Small intestine (tissue), 7 donors: ENCODE measurements around the gene PARD3. TPM values are rescaled to one million over a fixed set of nuclear protein-coding genes. Genes with fewer than 3 reads are reported as not detected.
"Not testable (repeated sequence)": the region's sequence is repeated elsewhere in the genome, so short reads cannot be mapped to it uniquely, and the experiment has no call there.

Experiments used
- DNase-seq, 2 donors: peaks; one replicate each; pipeline versions ENCODE4 v3.0.0 to v3.0.0-alpha.2; 2013
- FAIRE-seq: peaks from 2 replicates; lab custom pipeline; 2012; peaks lifted over from hg19 to GRCh38; lab: Jason Lieb, UNC
- H3K27ac ChIP-seq, 3 donors: one replicate each; pipeline ENCODE4 v1.5.1; 2013; ENCODE audit warnings: low read length in 2 of 3, mild to moderate bottlenecking in 2 of 3, control low read depth in 1 of 3, inconsistent platforms in 1 of 3, low read depth in 1 of 3, moderate library complexity in 1 of 3
- H3K27me3 ChIP-seq, 3 donors: one replicate each; pipeline ENCODE4 v1.6.1; 2013; ENCODE audit warnings: low read length in 3 of 3, inconsistent platforms in 1 of 3; ENCODE audit not compliant: control insufficient read depth in 3 of 3, insufficient read depth in 3 of 3
- H3K36me3 ChIP-seq, 3 donors: one replicate each; pipeline ENCODE4 v1.6.1; 2013; ENCODE audit warnings: low read length in 3 of 3, inconsistent platforms in 1 of 3, low read depth in 1 of 3, mild to moderate bottlenecking in 1 of 3, moderate library complexity in 1 of 3; ENCODE audit not compliant: control insufficient read depth in 3 of 3, insufficient read depth in 2 of 3
- H3K4me1 ChIP-seq, 3 donors: one replicate each; pipeline ENCODE4 v1.6.1; 2013; ENCODE audit warnings: low read length in 2 of 3, inconsistent platforms in 1 of 3, low read depth in 1 of 3, mild to moderate bottlenecking in 1 of 3, moderate library complexity in 1 of 3; ENCODE audit not compliant: control insufficient read depth in 3 of 3, insufficient read depth in 2 of 3
- H3K4me3 ChIP-seq, 3 donors: one replicate each; pipeline ENCODE4 v1.5.1; 2013; ENCODE audit warnings: low read length in 3 of 3, control low read depth in 1 of 3, inconsistent platforms in 1 of 3, low read depth in 1 of 3, mild to moderate bottlenecking in 1 of 3, moderate library complexity in 1 of 3
- H3K9me3 ChIP-seq, 2 donors: one replicate each; pipeline ENCODE4 v1.6.1; 2013; ENCODE audit warnings: low read depth in 1 of 2, low read length in 1 of 2; ENCODE audit not compliant: control insufficient read depth in 2 of 2, insufficient read depth in 1 of 2
- WGBS, 3 donors: extraction: QIAGEN DNeasy Blood & Tissue Kit; methylation state at CpG; one replicate each; pipeline ENCODE4 v1.1.7; 2013; 5-methylcytosine and 5-hydroxymethylcytosine counted together
- polyA plus RNA-seq, 4 donors: library from polyadenylated mRNA; stranded (reverse) in 3 of 4; unstranded in 1 of 4; fragments of 200-250 nt in 3 of 4; fragments of 120-200 nt in 1 of 4; gene quantifications; one replicate each; pipeline versions ENCODE4 v1.2.1 to v1.2.3, GENCODE V29; 2013
- donor health status: healthy with polysubstance abuse.
- donor health status: control.
- donor health status: control.
- donor health status: Bipolar disorder and iron deficiency.
- donor health status: healthy.

Gene PARD3
- polyA plus RNA-seq, 4 donors: 14.3 to 24.3 (median 15.5) TPM

DNA sequence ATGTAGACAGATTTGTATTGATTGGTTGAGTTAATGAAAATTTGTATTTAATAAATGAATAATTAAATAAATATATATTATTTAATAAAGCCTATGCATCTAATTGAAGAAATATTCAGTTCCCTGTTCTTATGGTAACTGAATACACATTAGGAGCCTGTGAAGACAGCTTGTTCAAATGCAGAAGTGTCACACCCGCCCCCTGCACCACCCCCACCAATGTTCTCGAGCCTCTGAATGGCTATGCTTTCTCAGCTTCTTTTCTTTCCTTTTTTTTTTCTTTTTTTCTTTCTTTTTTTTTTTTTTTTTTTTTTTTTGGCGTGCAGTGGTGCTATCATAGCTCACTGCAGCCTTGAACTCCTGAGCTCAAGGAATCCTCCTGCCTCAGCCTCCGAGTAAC lies 38.3 kb upstream of the PARD3 start:
- H3K4me3 ChIP-seq: no peak overlapping the region
- H3K27ac ChIP-seq: no peak overlapping the region
- H3K27me3 ChIP-seq: no peaks in the 10 kb centered on the region
- no peaks in the 10 kb centered on the region for H3K9me3 ChIP-seq
- DNase-seq (no peak), FAIRE-seq (no peak)
- no peaks in the 10 kb centered on the region for H3K36me3 ChIP-seq
- 62 to 74% (median 68%) methylated on average over 4 of the region's 4 CpGs for WGBS, 3 donors
- no peaks in the 10 kb centered on the region for H3K4me1 ChIP-seq

DNA sequence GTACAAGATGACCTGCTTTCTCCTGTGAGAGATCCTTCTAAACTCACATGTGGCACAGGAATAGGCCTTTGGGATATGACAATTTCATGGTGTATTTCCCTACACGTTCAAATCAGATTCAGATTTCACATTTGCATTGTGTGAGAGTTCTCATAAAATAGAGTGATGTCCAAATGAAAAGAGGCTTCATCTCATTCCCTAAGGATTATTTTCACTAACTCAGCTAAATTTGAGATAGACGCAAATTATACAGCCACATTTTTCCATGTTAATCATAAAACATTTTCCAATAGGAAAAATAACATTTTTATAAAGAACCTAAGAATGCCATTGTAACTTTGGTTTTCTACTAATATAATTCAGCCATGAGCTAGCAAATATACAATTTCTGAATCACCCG lies 35.5 kb upstream of the PARD3 start:
- 76 to 83% (median 82%) methylated on average over 3 of the region's 3 CpGs for WGBS, 3 donors
- DNase-seq (no peak), FAIRE-seq (no peak)
- H3K9me3 ChIP-seq: no peaks in the 10 kb centered on the region
- H3K27me3 ChIP-seq: no peaks in the 10 kb centered on the region
- H3K4me1 ChIP-seq: no peaks in the 10 kb centered on the region
- no peak overlapping the region for H3K27ac ChIP-seq
- no peaks in the 10 kb centered on the region for H3K36me3 ChIP-seq
- H3K4me3 ChIP-seq: no peak overlapping the region

DNA sequence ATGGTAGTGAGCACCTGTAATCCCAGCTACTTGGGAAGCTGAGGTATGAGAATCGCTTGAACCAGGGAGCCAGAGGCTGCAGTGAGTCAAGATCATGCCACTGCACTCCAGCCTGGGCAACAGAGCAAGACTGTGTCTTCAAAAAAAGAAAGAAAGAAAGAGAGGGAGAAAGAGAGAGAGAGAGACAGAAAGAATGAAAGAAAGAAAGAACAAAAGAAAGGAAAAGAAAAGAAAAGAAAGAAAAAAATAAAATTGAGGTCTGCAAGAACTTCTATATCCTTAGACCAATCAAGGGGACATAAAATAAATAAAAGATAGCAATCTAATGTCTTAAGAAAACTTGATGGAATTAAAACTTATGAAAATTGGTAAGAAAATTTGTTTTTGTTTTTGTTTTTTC lies 34.9 kb upstream of the PARD3 start:
- no peak for DNase-seq
- no peak for FAIRE-seq
- Histone ChIP-seq H3K36me3 (no peaks in the 10 kb centered on the region), H3K9me3 (no peaks in the 10 kb centered on the region), H3K4me3 (no peak overlapping the region), H3K4me1 (no peaks in the 10 kb centered on the region), H3K27ac (no peak overlapping the region), H3K27me3 (no peaks in the 10 kb centered on the region)
- WGBS, 3 donors: 90 to 100% (median 93%) methylated on average over 1 of the region's 1 CpG

DNA sequence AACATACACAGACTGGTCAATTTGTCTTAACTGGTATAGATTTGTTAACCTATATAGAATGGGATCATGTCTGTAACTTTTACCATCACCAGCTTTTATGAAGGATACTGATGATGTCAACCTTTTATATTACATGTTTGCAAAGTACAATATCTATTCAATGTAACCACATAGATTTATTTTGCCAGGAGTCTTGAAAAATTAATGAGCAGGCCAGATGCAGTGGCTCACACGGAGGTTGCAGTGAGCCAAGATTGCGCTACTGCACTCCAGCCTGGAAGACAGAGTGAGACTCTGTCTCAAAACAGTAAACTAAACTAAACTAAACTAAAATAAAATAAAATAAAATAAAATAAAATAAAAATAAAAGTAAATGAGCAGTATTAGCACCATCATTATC lies 30.0 kb upstream of the PARD3 start:
- H3K27ac ChIP-seq: no peak overlapping the region
- 68 to 85% (median 80%) methylated on average over 2 of the region's 2 CpGs for WGBS, 3 donors
- no peak overlapping the region for H3K4me3 ChIP-seq
- H3K27me3 ChIP-seq: no peaks in the 10 kb centered on the region
- DNase-seq (no peak), FAIRE-seq (no peak)
- H3K4me1 ChIP-seq: no peaks in the 10 kb centered on the region
- no peaks in the 10 kb centered on the region for H3K36me3 ChIP-seq
- no peaks in the 10 kb centered on the region for H3K9me3 ChIP-seq

DNA sequence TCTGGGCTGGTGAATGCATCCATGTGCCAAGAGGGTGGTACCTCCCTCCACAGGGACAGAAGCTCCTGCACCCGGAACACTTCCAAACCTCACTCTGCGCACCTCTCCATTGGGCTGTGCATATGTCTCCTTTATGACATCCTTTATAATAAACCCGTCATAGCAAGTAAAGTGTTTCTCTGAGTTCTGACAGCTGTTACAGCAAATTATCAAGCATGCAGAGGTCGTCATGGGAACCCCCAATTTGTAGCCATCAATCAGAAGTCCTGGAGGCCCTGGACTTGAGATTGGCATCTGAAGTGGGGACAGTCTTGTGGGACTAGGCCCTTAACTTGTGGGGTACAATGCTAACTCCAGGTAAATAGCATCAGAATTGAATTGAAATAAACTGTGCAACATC lies 29.4 kb upstream of the PARD3 start:
- no peak overlapping the region for H3K27ac ChIP-seq
- DNase-seq (no peak), FAIRE-seq (no peak)
- no peaks in the 10 kb centered on the region for H3K4me1 ChIP-seq
- no peaks in the 10 kb centered on the region for H3K27me3 ChIP-seq
- H3K9me3 ChIP-seq: no peaks in the 10 kb centered on the region
- 82 to 85% (median 84%) methylated on average over 4 of the region's 4 CpGs for WGBS, 3 donors
- H3K36me3 ChIP-seq: no peaks in the 10 kb centered on the region
- no peak overlapping the region for H3K4me3 ChIP-seq

DNA sequence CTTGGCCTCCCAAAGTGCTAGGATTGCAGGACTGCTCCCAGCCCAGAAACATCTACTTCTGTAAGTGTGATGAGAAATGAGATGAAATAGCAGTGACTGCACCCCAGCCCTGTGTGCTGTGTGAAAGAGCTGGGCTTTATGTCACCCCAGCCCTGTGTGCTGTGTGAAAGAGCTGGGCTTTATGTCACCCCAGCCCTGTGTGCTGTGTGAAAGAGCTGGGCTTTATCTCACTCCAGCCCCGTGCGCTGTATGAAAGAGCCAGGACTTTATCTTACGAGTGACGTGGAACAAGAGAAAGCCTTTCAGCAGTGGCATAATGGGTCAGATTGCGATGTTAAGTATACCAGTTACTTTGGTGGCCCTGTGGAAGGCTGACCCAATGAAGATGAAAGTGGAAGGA lies 28.4 kb upstream of the PARD3 start:
- H3K4me1 ChIP-seq, DNase-seq, FAIRE-seq, H3K36me3 ChIP-seq, H3K27ac ChIP-seq, H3K4me3 ChIP-seq, H3K27me3 ChIP-seq, H3K9me3 ChIP-seq: not testable (repeated sequence)
- WGBS, 3 donors: 78 to 91% (median 86%) methylated on average over 5 of the region's 5 CpGs

DNA sequence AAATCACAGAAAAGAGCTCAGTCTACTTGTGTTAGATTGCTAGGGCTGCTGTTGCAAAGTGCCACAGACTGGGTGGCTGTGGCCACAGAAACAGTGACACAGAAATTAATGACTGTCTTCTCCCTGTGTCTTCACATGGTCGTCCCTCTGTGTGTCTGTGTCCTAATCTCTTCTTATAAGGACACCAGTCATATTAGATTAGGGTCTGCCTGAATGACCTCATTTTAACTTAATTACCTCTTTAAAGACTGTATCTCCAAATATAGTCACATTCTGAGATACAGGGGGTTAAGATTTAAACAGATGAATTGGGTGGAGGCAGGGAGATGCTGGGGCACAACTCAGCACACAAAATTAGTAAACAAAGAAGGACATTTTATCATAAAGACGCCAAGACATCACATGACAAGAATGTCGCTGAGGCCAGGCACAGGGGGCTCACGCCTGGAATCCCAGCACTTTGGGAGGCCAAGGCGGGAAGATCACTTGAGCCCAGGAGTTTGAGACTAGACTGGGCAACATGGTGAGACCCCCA lies 23.3 kb upstream of the PARD3 start:
- Histone ChIP-seq H3K36me3 (no peaks in the 10 kb centered on the region), H3K4me3 (no peak overlapping the region), H3K27me3 (no peaks in the 10 kb centered on the region), H3K27ac (no peak overlapping the region), H3K4me1 (no peaks in the 10 kb centered on the region), H3K9me3 (no peaks in the 10 kb centered on the region)
- DNase-seq (no peak), FAIRE-seq (no peak)
- 71 to 82% (median 74%) methylated on average over 5 of the region's 5 CpGs for WGBS, 3 donors

DNA sequence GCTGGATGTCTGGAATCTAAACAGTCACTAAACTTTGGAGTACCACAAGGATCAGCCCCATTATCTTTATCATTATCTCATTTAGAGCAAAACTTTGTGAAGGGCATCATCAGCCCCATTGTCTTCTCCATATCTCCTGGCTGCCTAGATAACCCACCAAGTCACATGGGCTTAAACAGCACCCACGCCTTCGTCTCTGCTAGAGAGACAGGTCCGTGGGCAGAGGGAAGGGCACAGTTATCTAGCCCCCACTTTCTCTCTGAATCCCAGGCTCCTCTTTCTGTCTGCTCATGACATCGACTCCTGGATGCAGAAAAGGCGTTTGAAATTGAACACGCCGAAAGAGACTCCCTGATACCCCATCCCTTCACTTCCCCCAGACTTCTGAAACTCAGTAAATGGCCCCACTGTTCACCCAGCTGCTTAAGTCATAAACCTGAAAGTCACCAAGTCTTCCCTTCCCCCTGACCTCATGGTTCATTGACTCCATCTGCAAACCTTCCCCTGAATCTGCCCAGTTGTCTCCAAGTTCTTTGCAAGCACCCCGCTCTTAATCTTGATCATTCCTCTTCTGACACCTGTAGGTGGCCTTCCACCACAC lies 20.9 kb upstream of the PARD3 start:
- H3K9me3 ChIP-seq: no peaks in the 10 kb centered on the region
- WGBS, 3 donors: 82 to 87% (median 85%) methylated on average over 8 of the region's 8 CpGs
- no peak overlapping the region for H3K4me3 ChIP-seq
- FAIRE-seq (no peak), DNase-seq (no peak)
- H3K27me3 ChIP-seq: no peaks in the 10 kb centered on the region
- no peak overlapping the region for H3K27ac ChIP-seq
- no peaks in the 10 kb centered on the region for H3K36me3 ChIP-seq
- H3K4me1 ChIP-seq: no peaks in the 10 kb centered on the region

DNA sequence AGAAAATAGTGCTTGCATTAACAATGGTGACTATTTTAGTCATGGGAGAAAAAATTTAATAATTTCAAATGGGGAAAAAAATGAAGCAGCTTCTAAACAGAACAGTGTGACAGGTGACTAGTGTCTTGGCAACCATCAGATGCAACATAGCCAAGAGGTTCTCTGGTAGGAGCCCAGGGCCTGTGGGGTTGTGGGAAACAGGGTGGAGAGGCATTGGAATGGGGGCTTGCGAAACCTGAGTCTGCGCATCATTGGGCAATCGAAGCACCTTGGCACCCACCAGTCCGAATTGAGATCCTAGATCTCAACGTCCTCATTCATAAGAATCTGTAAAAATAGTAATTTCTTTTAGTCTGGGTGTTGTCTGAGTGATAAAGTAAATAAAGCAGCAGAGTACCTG lies 19.2 kb upstream of the PARD3 start:
- H3K4me3 ChIP-seq: no peak overlapping the region
- no peaks in the 10 kb centered on the region for H3K9me3 ChIP-seq
- no peaks in the 10 kb centered on the region for H3K4me1 ChIP-seq
- H3K27me3 ChIP-seq: no peaks in the 10 kb centered on the region
- H3K27ac ChIP-seq: no peak overlapping the region
- 75 to 79% (median 78%) methylated on average over 5 of the region's 5 CpGs for WGBS, 3 donors
- no peaks in the 10 kb centered on the region for H3K36me3 ChIP-seq
- FAIRE-seq: no peak
- no peak for DNase-seq
